HepG2 (cell line): ENCODE results near the gene RAB28.

Experiments used
- CTCF ChIP-seq: sonication (generic); formaldehyde crosslinking; IDR thresholded peaks from 2 replicates; pipeline ENCODE4 v1.5.0; 2020; ENCODE audit warnings: mild to moderate bottlenecking, missing genetic modification reagents, moderate library complexity
- KMT2B ChIP-seq: IDR thresholded peaks from 2 replicates; pipeline ENCODE4 v1.6.1; 2016; ENCODE audit warnings: missing genetic modification reagents, missing compliant biosample characterization
- POLR2A ChIP-seq, 2 experiments: IDR thresholded peaks; 2 replicates each; pipeline ENCODE4 v1.6.1; 2011; ENCODE audit warnings: low read depth in 2 of 2, low read length in 2 of 2, mild to moderate bottlenecking in 1 of 2, moderate library complexity in 1 of 2; ENCODE audit not compliant: insufficient read depth in 1 of 2
- POLR2AphosphoS5 ChIP-seq: IDR thresholded peaks from 2 replicates; pipeline ENCODE4 v1.6.1; 2012; ENCODE audit warnings: low read depth, low read length
- U2AF1 ChIP-seq: fragments of 200-400 bp; formaldehyde crosslinking; optimal IDR thresholded peaks from 2 replicates; pipeline ENCODE3; 2017; ENCODE audit warnings: mild to moderate bottlenecking, low read depth, low read length
- ZNF264 ChIP-seq: sonication (generic); formaldehyde crosslinking; IDR thresholded peaks from 2 replicates; pipeline ENCODE4 v1.4.0; 2020; ENCODE audit warnings: missing genetic modification reagents

- TF ChIP-seq KMT2B (CRISPR knock-in tag) (no peak), U2AF1 (no peak), POLR2A (IDR thresholded peaks at IDR 0.05; ENCODE audit: insufficient read depth in 1 of 2, low read depth in 2 of 2, low read length in 2 of 2) (no peak), POLR2AphosphoS5 (no peak), ZNF264 (CRISPR knock-in tag) (no peak), CTCF (CRISPR knock-in tag) (no peak)
Observed at GRCh38 chr4:13526658-13527057, 42.5 kb upstream of the RAB28 start.
